Osteoblast (primary cell): ENCODE data around the gene RNF187. TPM values are rescaled to one million over a fixed set of nuclear protein-coding genes. Genes with fewer than 3 reads are reported as not detected.
"Not testable (repeated sequence)": the region's sequence is repeated elsewhere in the genome, so short reads cannot be mapped to it uniquely, and the experiment has no call there.

Source experiments
- DNase-seq: peaks from one replicate; pipeline ENCODE4 v3.0.0; 2011; ENCODE audit warnings: low spot score, mixed read lengths; ENCODE audit not compliant: insufficient read length; ENCODE audit errors: missing footprints
- H2AFZ ChIP-seq: 2 replicates; pipeline ENCODE4 v1.6.0; 2011; ENCODE audit warnings: mild to moderate bottlenecking, low read length
- H3K27ac ChIP-seq: 2 replicates; pipeline ENCODE4 v1.5.1; 2011; ENCODE audit warnings: mild to moderate bottlenecking, low read depth, low read length, moderate library complexity
- H3K27me3 ChIP-seq: 2 replicates; pipeline ENCODE4 v1.6.0; 2012; ENCODE audit warnings: mild to moderate bottlenecking, control low read depth, inconsistent platforms, low read length, moderate library complexity; ENCODE audit not compliant: insufficient read depth
- H3K36me3 ChIP-seq: 2 replicates; pipeline ENCODE4 v1.5.1; 2011; ENCODE audit warnings: mild to moderate bottlenecking, low read length, control low read depth, moderate library complexity; ENCODE audit not compliant: insufficient read depth
- H3K4me1 ChIP-seq: 2 replicates; pipeline ENCODE4 v1.5.1; 2011; ENCODE audit warnings: mild to moderate bottlenecking, low read length, control low read depth, moderate library complexity; ENCODE audit not compliant: insufficient read depth
- H3K4me2 ChIP-seq: 2 replicates; pipeline ENCODE4 v1.6.0; 2011; ENCODE audit warnings: mild to moderate bottlenecking, low read length; ENCODE audit not compliant: insufficient read depth
- H3K4me3 ChIP-seq: fragments of 200-600 bp; sonication (generic); 3 replicates; pipeline ENCODE4 v1.5.1; 2012; ENCODE audit warnings: mild to moderate bottlenecking, low read length, inconsistent platforms; ENCODE audit not compliant: insufficient read depth
- H3K79me2 ChIP-seq: 2 replicates; pipeline ENCODE4 v1.6.0; 2012; ENCODE audit warnings: mild to moderate bottlenecking, low read length, control low read depth, inconsistent platforms; ENCODE audit not compliant: insufficient read depth
- H3K9me3 ChIP-seq: 2 replicates; pipeline ENCODE4 v1.5.1; 2011; ENCODE audit warnings: low read depth, low read length, control low read depth
- H4K20me1 ChIP-seq: 2 replicates; pipeline ENCODE4 v1.6.0; 2012; ENCODE audit warnings: mild to moderate bottlenecking, low read length, control low read depth; ENCODE audit not compliant: insufficient read depth
- total RNA-seq: library from RNA; depleted of rRNA; stranded (reverse); fragments of >200 nt; gene quantifications from 2 replicates; pipeline ENCODE4 v1.2.3, GENCODE V29; 2012
- TF ChIP-seq, protein P1 (sequence below): IDR thresholded peaks from 2 replicates; pipeline ENCODE4 v1.5.1; 2011; ENCODE audit warnings: mild to moderate bottlenecking, low read depth, low read length, moderate library complexity; ENCODE audit errors: extremely low read depth

The RNF187 gene
- total RNA-seq, 1 donor: 52.5 TPM

GRCh38 chr1:228465141-228465540 is 22.0 kb upstream of the RNF187 start:
- Histone ChIP-seq H3K4me1 (peaks cover 4% of the 10 kb centered on the region), H2AFZ (no peak overlapping the region), H3K79me2 (no peaks in the 10 kb centered on the region), H3K4me3 (peak overlapping the region; percentile 61), H3K4me2 (peak overlapping the region; percentile 78), H3K36me3 (no peaks in the 10 kb centered on the region), H3K27me3 (peaks cover 89% of the 10 kb centered on the region), H4K20me1 (no peaks in the 10 kb centered on the region), H3K9me3 (no peaks in the 10 kb centered on the region), H3K27ac (no peak overlapping the region)
- no peak for DNase-seq
- TF ChIP-seq, protein P1, sequence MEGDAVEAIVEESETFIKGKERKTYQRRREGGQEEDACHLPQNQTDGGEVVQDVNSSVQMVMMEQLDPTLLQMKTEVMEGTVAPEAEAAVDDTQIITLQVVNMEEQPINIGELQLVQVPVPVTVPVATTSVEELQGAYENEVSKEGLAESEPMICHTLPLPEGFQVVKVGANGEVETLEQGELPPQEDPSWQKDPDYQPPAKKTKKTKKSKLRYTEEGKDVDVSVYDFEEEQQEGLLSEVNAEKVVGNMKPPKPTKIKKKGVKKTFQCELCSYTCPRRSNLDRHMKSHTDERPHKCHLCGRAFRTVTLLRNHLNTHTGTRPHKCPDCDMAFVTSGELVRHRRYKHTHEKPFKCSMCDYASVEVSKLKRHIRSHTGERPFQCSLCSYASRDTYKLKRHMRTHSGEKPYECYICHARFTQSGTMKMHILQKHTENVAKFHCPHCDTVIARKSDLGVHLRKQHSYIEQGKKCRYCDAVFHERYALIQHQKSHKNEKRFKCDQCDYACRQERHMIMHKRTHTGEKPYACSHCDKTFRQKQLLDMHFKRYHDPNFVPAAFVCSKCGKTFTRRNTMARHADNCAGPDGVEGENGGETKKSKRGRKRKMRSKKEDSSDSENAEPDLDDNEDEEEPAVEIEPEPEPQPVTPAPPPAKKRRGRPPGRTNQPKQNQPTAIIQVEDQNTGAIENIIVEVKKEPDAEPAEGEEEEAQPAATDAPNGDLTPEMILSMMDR: no peak

DNA sequence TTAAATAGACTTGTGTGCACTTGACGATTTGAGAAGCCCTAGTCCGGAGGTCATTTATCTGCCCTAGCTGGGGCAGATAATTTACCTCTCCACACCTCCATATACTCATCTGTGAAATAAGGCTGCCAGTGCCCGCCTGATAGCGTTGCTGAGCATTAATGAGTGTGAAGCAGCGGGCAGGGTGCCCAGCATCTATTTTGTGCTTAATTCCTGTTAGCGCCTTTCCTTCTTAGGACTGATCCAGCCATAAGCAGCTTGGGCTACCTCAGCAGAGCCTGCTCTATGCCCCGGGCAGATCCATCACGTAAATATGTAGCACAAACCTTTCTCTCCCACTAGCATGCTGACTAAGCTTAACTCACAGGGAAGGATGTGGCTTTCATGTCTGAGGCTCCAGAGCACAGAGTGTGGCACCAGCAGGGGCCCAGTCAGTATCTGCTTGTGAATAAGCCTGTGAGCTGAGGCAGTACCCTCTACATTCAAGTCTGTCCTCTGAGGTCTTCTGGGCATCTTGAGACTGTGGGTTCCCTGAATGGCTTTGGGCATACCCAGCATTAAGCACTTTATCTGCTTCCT is 21.5 kb upstream of the RNF187 start:
- no peaks in the 10 kb centered on the region for H3K79me2 ChIP-seq
- no peaks in the 10 kb centered on the region for H3K9me3 ChIP-seq
- H3K4me3 ChIP-seq: no peak overlapping the region
- no peaks in the 10 kb centered on the region for H4K20me1 ChIP-seq
- H3K4me1 ChIP-seq: peaks cover 4% of the 10 kb centered on the region
- peaks cover 89% of the 10 kb centered on the region for H3K27me3 ChIP-seq
- DNase-seq: no peak
- no peak overlapping the region for H2AFZ ChIP-seq
- no peak overlapping the region for H3K27ac ChIP-seq
- no peaks in the 10 kb centered on the region for H3K36me3 ChIP-seq
- TF ChIP-seq, protein P1: no peak
- no peak overlapping the region for H3K4me2 ChIP-seq

GRCh38 chr1:228468188-228468587 is 19.0 kb upstream of the RNF187 start:
- not testable (repeated sequence) for H3K9me3 ChIP-seq, H3K4me2 ChIP-seq, H3K27ac ChIP-seq, H3K4me3 ChIP-seq, H3K79me2 ChIP-seq, H4K20me1 ChIP-seq, H2AFZ ChIP-seq, DNase-seq, H3K4me1 ChIP-seq, H3K36me3 ChIP-seq
- peaks cover 64% of the 10 kb centered on the region for H3K27me3 ChIP-seq

GRCh38 chr1:228469413-228470162 is 17.6 kb upstream of the RNF187 start:
- DNase-seq: no peak
- Histone ChIP-seq H3K4me2 (no peak overlapping the region), H3K79me2 (no peaks in the 10 kb centered on the region), H3K27me3 (peaks cover 51% of the 10 kb centered on the region), H3K36me3 (no peaks in the 10 kb centered on the region), H4K20me1 (no peaks in the 10 kb centered on the region), H3K27ac (no peak overlapping the region), H3K4me1 (peaks cover 3% of the 10 kb centered on the region), H3K9me3 (no peaks in the 10 kb centered on the region), H2AFZ (no peak overlapping the region), H3K4me3 (no peak overlapping the region)
- TF ChIP-seq, protein P1: no peak
